ENCODE data around the gene ITPKA.

The ITPKA gene

DNA sequence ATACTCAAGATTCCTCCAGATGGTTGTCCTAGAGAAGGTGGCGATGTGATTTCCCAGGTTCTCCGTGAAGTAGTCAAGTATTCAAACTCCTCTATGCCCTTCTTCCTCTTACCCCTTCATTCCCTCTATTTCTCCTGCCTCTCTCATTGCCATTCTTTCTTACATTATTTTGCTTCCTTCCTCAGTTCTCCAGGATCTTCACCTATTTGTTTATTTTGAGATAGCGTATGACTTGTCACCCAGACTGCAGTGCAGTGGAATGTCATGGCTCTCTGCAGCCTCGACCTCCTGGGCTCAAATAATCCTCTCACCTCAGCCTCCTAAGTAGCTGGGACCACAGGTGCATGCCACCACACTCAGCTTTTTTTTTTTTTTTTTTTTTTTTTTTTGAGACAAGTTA, 1.8 kb upstream of the ITPKA start:
- no peak for DNase-seq

GRCh38 chr15:41492597-41493204, 973 bp upstream of the ITPKA start:
- no peak for DNase-seq

GRCh38 chr15:41493902-41494189, 172 bp downstream of the ITPKA start:
- no peak for DNase-seq

DNA sequence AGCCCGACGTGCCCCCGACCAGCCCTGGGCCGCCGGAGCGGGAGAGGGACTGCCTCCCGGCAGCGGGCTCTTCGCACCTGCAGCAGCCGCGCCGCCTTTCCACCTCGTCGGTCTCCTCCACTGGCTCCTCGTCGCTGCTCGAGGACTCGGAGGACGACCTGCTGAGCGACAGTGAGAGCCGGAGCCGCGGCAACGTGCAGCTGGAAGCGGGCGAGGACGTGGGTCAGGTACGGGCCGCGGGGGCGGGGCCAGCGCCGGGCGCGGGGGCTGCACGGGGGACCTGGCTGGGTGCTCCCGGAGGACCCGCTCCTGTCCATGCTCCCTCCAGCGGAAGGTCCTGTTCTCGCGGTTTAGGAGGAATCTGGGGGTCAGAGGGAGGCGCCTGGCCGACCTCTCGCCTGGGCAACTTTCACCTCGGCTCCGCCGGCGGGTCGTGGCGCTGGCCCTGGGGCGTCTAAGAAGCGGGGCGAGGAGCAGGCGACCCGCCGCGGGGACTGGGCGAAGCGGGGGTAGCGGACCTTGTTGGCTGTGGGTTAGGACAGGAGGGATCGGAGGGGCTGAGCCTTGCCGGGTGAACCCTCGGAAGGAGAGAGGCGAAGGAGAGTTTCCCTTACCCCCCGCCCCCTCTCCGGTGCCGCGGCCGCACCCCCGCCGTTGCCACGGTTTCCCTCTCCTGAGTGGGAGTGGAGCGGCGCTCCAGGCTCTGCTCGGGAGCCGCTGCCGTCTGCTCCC, 682 bp downstream of the ITPKA start:
- DNase-seq: no peak

- DNase-seq: no peak
Measured at GRCh38 chr15:41494922-41495735, 1.5 kb downstream of the ITPKA start.

DNA sequence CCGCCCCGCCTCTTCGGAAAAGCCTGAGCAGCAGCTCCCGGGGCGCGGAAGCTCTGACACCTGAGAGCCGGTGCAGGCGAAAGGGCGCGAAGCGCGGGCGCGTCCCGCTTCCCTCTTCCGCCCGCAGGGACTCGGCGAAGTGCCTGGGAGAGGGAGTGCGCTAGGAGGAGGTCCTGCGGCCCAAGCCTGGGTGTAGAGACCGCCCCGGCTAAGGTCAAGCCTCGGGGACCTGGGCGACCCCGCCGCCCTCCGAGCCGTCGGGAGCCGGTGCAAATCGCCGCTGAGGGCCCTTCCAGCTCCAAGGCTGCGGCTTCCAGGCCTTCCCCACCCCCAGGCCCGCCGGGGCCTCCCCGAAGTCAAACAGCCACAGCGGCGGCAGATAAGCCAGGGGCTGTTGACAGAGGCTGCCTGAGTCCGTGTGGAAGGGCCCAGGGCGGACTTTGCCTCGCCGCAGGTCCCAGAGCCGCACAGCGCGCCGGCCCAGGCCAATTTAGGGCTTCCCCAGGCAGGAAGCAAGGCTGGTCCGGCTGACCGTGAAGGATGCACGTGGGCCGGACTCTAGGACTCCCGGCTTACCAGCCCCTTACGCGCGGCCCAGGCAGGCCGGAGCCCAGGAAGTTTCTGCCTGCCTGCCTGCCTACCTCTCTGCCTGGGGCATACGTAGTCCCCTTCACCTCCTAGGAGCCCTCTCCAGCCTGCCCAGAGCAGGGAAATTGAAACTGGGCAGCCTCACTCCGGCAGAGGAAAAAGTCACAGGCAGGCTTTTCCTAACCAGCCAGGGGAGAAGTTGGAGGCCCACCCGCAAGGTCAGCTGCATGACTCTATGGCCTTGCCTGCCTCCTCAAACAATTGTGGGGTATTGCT, 2.3 kb downstream of the ITPKA start:
- DNase-seq: no peak

GRCh38 chr15:41498657-41499056, 5.0 kb downstream of the ITPKA start:
- DNase-seq: no peak

- DNase-seq: no peak
Measured at GRCh38 chr15:41499109-41499851, 5.6 kb downstream of the ITPKA start.

DNA sequence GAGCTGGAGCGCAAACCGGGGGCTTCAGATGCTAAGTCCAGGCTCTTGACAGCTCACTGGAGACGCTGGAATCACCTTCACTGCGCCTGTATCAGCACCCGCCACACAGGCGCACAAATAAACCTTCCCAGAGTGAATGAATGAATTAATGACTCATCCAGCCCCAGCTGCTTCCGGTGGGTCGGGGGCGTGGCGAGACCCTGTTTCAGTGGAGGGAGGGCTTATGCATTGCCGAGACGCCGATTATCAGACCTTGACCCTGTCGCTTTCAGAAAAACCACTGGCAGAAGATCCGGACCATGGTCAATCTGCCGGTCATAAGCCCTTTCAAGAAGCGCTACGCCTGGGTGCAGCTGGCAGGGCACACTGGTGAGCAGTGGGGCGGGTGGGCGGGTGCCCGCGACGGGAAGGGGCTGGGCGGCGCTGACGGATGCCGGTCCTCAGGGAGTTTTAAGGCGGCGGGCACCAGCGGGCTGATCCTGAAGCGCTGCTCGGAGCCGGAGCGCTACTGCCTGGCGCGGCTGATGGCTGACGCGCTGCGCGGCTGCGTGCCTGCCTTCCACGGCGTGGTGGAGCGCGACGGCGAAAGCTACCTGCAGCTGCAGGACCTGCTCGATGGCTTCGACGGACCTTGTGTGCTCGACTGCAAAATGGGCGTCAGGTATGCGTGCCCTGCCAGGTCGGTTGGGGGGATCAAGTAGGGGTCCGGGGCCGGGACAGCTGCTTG, 7.7 kb downstream of the ITPKA start:
- no peak for DNase-seq

- DNase-seq: peak; percentile 15
Measured at GRCh38 chr15:41501931-41502794, 8.5 kb downstream of the ITPKA start.

- DNase-seq: no peak
Measured at GRCh38 chr15:41502795-41503668, 9.4 kb downstream of the ITPKA start.

DNA sequence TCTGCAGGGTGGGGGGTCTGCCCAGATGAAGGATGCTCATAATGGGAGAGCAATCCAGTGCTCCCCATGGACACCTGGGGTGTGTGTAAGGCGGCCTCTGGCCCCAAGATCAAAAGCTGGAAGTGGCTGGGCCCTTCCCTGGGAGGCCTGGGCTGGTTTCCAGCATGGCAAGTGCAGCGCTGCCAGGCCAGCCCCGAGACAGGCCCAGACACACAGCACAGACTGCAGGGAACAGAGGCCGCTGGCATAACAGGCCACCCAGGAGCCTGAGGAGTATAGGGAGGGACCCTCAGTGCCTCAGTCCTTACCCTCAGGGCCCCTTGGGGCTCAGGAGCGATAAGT, 10.0 kb downstream of the ITPKA start:
- no peak for DNase-seq

- no peak for DNase-seq
Measured at GRCh38 chr15:41504751-41505492, 11.2 kb downstream of the ITPKA start.

- no peak for DNase-seq
Measured at GRCh38 chr15:41505776-41506175, 12.1 kb downstream of the ITPKA start.

DNA sequence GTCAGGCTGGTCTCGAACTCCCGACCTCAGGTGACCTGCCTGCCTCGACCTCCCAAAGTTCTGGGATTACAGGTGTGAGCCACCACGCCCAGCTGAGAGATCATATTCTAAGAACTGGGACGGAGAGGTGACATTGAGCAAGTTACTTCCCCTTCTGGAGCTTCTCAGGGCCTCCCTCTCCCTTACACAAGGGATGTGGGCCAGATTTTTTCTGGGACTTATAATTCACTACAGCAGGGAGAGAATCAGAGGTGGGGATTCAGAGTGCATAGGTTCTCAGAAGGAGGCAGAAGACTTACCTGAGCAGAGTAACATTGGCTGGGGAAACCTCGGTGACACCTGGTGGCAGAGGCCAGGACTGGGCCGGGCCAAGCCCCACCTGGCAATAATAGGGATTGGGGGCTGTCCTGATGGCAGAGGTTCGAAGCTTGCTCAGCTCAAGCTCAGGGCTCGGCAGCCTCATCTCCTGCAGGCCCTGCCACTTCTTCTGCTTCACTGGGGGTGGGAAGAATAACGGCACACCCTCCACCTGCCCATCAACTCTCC, 13.2 kb downstream of the ITPKA start:
- no peak for DNase-seq

- no peak for DNase-seq
Measured at GRCh38 chr15:41507820-41508290, 14.2 kb downstream of the ITPKA start.

DNA sequence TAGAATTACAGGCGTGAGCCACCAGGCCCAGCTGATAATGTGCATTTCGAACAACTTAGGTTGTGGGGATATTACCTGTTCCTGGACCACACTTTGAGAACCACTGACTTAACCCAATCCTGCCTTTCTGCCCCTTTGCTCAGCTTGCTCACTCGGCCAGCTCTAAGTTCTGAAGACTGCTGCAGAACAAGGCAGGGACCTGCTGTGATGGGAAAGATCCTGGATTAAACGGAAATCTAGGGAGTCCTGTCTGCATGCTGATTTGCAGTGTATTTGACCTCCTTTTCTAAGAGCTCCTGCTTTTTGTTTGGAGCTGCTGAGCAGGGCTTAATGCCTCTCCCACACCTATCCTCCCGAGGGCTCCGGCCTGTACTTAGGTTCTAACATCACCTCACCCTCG, 17.1 kb downstream of the ITPKA start:
- DNase-seq: no peak

GRCh38 chr15:41511331-41511898, 17.7 kb downstream of the ITPKA start:
- no peak for DNase-seq

Data from effector CD8-positive, alpha-beta T cell (primary cell).